ENCODE measurements around the gene ELAC1.
"Not testable (repeated sequence)": the region's sequence is repeated elsewhere in the genome, so short reads cannot be mapped to it uniquely, and the experiment has no call there.

The ELAC1 gene, protein sequence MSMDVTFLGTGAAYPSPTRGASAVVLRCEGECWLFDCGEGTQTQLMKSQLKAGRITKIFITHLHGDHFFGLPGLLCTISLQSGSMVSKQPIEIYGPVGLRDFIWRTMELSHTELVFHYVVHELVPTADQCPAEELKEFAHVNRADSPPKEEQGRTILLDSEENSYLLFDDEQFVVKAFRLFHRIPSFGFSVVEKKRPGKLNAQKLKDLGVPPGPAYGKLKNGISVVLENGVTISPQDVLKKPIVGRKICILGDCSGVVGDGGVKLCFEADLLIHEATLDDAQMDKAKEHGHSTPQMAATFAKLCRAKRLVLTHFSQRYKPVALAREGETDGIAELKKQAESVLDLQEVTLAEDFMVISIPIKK

DNA sequence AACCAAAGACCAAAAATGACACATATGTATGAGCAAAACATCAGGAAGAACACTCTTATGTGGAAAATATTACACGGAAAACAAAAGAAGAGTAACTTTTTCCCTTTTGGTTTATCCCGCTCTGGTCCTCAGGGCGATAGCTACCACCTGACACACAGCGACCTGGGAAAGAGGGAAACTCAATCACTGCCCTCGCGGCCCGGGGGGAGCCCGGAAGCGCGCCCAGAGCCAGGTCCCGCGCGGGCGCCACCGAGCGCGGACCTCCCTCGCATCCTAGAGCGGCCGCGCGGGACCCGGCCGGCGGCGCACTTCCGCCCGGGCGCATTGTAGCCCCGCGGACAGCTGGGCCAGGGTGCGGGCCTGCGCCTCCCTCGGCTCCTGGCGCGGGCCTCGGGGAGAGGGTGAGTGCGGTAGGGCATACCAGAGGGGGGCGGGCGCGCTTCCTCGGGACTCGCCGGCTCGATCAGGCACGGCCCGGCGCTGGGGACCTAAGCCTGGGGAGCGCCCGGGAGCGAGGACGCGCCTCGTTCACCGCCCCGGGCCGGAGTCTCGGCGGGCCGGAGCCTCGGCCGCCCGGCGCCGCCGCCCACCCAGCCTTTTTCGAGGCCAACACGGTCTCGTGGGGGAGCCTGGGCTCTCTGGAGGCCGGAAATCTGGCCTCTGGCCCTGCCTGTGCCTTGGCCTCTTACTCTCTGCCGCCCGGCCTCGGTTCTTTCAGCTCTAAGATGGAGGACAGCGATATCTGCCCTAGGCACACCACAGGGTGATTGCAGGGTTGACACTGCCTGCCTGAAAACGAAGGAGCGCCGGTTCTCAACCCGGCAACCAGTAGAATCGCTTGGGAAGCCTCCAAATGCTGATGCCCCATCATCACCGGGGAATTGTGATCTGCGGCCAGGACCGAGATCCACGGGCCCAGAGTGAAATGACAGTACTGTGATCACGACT lies at the start of gene ELAC1:
ELAC1 (plus strand) TSS at position 327 of the 948 bp plus-strand sequence. CDS start 6,365 bp downstream, outside the sequence.
- in situ Hi-C loops (cut with MboI; ENCODE audit: low sequenced_read_pairs) = no loop called here

DNA sequence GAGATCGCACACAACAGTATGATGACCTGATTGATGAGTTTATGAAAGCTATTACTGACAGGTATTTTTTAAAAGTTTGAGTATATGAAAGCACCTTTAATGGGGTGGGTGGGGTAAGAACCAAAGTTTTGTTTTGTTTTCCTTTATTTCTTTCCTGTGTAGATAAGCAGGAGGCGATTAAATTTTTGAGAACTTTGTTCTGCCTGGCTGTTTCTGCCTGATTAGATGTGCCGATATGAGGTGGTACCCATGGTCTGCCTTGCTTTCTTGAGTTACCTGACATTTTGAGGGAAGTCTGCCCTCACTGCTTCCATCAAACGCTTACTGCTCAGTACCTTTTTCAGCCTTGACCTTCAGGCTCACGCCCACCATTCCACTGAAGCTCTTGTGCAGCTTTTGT lies 49.7 kb upstream of the ELAC1 start:
- in situ Hi-C loops (cut with MboI; ENCODE audit: low sequenced_read_pairs) = no loop called here

DNA sequence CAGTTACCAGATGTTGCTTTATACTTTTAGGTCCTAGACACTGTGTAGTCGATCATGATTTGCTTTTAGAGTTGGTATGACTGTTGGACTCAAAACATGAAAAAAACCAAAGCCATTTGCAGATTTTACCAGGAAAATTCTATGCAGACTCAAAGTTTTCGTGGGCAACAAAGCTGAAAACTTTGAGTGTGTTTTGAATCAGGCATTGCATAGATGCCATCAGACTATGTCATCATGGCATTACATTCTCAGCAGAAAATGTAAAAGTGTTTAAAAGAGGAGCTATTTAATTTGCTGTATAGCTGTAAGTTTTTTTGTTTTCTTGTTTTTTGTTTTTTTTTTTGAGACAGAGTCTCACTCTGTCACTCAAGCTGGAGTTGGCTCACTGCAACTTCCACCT lies 43.5 kb upstream of the ELAC1 start:
- in situ Hi-C loops (cut with MboI; ENCODE audit: low sequenced_read_pairs) = no loop called here

DNA sequence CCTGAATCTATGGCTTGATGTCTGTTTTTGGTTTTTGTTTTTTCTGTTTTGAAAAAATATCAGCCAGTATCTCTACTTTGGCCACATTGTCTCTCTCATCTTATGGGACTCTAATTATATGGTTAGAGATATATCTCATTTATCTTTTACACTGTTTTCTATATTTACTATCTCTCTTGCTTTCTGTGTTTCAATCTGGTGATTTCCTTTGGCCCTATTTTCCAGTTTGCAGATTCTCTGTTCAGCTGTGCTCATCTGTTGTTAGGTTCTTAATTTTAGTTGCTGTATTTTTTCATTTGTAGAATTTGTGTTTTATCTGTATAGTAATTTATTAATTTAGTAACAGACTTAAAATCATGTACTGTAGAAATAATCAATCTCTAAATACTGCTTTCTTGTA lies 41.3 kb upstream of the ELAC1 start:
- in situ Hi-C loops (cut with MboI; ENCODE audit: low sequenced_read_pairs) = no loop called here

DNA sequence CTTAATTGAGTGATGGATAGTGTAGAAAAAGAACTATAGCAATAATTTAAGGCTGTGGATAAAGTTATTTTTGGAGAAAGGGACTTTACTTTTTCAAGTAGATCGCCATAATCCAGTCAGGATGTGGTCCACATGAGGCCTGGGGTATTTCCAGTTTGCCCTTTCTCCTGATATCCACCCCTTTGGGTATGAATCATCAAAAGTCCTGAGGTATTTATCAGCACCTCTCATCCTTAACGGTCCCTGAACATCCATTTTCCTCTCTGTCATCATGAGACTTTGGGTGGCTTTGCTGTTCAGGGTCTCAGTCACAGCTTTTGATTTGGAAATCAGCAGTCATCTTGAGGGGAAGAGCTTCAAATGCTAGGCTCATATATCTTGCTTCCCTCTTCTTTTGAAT lies 39.3 kb upstream of the ELAC1 start:
- in situ Hi-C loops (cut with MboI; ENCODE audit: low sequenced_read_pairs) = no loop called here

DNA sequence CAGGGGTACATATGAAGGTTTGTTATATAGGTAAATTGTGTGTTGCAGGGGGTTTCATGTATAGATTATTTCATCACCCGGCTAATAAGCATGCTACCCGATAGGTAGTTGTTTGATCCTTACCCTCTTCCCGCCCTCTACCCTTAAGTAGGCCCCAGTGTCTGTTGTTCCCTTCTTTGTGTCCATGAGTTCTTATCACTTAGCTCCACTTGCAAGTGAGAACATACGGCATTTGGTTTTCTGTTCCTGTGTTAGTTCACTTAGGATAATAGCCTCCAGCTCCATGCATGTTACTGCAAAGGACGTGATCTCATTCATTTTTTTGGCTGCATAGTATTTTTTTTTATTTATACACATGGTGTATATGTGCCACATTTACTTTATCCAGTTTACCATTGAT lies 34.2 kb upstream of the ELAC1 start:
- in situ Hi-C loops (cut with MboI; ENCODE audit: low sequenced_read_pairs) = no loop called here

DNA sequence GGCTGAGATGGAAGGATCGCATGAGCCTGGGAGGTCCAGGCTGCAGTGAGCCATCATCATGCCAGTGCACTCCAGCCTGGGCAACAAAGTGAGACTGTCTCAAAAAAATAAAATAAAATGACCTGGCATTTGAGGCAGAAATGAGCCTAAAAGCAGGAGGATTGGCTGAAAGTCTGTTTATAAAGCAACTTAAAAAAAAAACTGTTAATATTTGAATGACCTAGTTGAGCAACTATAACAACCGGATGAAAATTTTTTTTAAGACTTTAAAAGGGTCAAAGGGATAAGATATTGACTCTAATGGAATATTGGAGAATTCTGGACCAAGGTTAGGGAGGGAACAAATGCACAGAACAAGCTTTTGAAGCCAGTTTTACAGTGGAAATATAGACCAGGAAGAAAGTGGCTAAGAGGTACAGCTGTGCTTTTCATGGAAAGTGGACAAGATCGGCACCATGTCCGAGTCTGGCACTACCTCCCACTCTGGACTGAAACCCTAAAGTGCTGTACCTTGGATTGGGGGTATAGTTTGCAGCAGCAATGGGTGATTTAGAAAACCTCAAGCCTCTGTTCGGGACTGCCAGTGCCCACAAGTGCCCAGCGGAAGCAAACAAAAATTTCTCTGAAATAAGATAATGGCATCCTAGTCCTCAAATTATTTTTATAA lies 33.2 kb upstream of the ELAC1 start:
- in situ Hi-C loops (cut with MboI; ENCODE audit: low sequenced_read_pairs) = no loop called here

DNA sequence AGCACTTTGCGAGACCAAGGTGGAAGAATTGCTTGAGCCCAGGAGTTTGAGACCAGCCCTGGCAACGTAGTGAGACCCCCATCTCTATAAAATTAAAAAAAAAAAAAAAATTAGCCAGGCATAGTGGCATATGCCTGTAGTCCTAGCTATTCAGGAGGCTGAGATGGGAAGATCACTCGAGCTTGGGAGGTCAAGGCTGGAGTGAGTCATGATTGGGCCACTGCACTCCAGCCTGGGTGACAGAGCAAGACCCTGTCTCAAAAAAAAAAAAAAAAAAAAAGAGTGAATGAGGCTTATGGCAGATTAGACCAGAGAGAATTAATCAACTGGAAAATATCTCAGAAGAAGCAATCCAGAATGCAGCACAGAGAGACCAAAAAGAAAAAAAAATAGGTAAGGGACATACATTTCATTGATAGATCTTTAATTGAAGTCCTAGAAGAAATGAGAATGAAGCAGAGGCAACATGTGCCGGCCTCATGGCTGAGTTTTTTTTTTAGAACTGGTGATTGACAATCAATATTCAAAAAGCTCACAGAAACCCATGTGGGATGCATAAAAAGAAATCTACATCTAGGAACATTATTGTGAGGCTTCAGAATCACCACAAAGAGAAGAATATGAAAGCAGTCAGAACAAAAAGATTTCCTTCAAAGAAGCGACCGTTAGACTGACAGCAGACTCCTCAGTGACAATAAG lies 32.2 kb upstream of the ELAC1 start:
- in situ Hi-C loops (cut with MboI; ENCODE audit: low sequenced_read_pairs) = no loop called here

DNA sequence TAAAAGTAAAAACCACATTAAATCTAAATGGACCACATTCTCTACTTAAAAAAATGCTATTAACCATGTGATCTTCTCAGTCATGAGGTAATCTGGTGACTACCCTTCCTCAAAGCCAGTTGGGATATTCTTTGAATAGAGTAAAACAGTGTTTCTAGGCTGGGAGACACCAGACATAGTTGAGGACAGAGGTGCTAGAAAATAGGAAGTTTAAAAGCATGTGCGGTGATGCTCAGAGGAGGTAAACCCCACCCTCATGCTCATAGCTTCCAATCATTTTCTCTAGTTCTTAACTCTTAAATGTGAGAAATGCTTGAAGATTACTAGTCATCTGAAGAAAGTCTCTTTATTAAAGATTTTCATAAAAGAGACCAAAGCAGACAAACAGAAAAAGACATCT lies 30.7 kb upstream of the ELAC1 start:
- in situ Hi-C loops (cut with MboI; ENCODE audit: low sequenced_read_pairs) = no loop called here

DNA sequence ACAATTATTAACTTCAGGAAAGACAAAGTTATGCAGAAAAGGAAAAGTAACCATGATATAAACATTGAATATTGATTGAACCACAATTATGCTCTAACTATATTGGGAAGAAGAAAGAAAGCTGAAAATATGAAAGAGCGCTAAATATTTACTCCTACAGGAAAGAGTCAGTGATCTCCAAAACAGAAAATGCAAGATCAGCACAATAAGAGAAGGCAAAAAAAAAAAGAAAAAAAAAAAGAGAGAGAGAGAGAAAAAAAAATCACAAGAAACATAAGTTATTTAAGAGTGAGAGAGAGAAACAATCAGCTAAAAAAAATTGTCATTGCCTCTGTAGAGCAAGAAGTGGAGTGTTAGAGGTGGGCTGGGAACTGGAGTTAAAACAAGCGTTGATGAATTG lies 28.9 kb upstream of the ELAC1 start:
- in situ Hi-C loops (cut with MboI; ENCODE audit: low sequenced_read_pairs) = no loop called here

DNA sequence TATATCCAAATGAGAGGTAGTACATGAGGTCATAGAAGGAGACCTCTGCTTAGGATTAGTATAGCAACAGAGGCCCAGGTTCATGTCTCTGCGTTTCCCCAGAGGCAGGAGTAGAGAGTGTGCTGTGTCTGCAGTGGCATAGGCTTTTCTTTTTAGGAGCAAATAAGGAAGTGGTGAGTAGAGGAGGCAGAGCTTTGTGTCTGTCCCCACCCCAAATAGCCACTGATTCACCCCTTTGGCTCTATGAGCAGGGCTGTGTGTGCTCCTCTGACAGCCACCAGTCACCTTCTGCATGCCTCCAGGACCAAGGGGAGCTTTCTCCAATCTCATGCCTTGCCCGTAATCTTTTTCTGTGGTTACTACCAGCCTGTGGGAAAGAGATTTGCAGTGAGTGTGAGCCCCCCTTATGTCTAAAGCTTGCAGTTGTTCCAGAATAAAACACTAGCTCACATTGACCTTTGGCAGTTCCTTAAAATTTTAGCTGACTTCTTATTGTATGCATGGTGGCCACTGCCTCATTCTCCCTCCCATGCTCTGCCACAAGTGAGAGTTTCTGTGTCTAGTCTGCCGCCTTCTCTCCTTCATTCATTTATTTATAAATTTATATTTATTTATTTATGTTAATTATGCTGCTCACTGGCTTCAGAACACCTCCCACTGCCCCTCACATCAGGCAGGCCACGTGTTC lies 23.5 kb upstream of the ELAC1 start:
- in situ Hi-C loops (cut with MboI; ENCODE audit: low sequenced_read_pairs) = no loop called here

DNA sequence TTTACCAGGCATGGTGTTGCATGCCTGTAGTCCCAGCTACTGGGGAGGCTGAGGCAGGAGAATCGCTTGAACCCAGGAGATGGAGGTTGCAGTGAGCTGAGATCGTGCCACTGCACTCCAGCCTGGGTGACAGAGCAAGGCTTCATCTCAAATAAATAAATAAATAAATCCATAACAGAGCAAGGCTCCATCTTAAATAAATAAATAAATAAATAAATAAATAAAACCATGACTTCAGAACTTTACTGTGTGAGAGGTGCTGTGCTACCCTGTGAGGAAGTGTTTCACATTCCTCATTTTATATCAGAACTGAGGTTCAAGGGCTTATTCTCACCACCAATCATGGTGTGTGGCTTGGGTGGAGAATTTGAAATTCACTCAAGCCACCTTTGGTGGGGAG lies 21.9 kb upstream of the ELAC1 start:
- in situ Hi-C loops (cut with MboI; ENCODE audit: low sequenced_read_pairs) = not testable (repeated sequence)

DNA sequence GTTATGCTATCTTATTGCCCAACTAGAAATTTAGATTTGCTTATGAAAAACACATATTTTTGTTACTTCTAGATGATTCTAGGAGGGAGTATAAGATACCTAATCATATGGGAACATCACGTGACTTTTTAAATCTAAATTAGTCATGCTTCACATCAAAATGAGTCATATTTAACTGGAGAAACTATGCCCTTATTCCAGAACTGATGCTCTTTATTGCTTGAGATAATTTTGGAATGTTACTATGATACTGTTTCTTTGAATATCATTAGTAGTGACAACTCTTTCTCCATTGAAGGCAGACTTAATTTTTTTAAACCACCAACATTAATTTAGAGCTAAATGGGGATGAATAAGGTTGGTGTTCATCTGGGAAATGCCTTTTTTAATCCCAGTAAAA lies 19.9 kb upstream of the ELAC1 start:
- in situ Hi-C loops (cut with MboI; ENCODE audit: low sequenced_read_pairs) = no loop called here

DNA sequence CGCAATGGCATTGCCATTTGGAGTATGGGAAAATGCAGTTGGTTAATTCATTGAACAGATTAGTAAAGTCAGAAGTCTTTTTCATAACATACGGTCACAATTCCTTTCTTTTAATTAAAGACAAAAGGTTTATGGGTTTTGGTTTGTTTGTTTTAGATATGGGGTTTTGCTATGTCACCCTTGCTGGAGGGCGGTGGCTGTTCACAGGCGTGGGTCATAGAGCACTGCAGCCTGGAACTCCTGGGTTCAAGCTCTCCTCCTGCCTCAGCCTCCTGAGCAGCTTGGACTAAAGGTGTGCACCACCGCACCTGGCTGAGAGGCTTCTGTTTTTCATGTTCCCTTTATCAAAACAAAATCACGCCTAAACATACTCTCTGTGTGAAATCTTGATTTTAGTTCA lies 18.7 kb upstream of the ELAC1 start:
- in situ Hi-C loops (cut with MboI; ENCODE audit: low sequenced_read_pairs) = no loop called here

DNA sequence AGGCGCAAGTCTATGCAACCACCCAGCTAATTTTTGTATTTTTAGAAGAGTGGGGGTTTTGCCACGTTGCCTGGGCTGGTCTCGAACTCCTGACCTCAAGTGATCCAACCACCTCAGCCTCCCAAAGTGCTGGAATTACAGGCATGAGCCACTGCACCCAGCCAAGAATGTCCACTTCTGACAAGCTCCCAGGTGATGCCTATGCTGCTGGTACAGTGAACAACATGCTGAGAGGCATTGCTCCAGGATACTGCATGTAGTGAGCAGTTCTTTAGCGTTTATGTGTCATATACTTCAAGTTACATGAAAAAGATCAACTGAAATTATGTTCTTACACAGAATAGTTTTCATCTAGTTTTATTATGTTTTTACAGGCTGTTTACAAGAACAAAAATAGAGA lies 17.2 kb upstream of the ELAC1 start:
- in situ Hi-C loops (cut with MboI; ENCODE audit: low sequenced_read_pairs) = no loop called here

DNA sequence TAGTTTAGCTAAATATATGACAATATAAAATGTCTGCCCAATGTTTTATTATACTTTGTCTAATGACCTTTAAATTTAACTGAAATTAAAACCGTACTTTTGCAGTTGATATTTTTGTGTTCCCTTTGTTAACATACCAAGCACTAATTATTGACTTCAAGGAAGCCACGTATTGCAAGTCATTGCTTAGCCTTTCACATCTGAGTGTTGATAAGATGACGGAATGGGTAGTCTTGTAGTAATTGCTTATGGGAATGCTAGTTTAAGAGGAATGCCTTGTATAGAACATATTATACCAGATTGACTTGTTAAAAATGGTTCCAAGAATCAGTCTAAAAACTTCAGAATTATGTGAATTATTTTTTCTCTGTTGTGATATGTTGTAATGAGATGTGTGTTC lies 14.0 kb upstream of the ELAC1 start:
- in situ Hi-C loops (cut with MboI; ENCODE audit: low sequenced_read_pairs) = no loop called here

DNA sequence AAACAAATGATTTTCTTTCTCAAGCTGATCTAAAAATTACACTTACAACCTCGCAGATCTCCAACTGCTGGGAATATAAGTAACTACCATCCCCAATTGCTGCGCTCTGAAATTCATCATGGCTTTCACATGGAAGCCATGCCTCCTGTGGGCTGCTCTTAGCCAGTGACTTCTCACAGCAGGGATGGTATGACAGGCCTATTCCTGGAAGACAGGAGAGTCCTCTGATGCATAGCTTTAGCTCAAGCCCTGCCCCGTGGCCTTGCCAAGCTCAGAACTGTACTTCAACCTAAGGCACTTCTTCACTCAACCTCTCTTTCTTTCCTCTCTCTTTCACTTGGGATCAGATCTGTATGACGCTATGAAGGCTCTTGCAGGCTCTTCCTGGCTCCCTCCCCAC lies 12.6 kb upstream of the ELAC1 start:
- in situ Hi-C loops (cut with MboI; ENCODE audit: low sequenced_read_pairs) = no loop called here

DNA sequence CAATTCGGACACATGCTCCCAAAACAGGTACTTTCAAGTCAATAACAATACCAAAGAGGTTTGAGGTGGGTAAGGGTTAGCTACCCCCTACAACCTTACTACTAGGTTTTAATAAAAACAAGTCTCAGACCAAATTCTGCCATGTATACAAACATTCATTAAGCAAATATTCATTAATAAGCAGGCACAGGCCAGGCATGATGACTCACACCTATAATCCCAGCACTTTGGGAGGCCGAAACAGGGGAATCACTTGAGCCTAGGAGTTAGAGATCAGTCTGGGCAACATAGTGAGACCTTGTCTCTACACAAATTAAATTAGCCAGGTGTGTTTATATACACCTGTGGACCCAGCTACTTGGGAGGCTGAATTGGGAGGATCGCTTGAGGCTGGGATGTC lies 11.7 kb upstream of the ELAC1 start:
- in situ Hi-C loops (cut with MboI; ENCODE audit: low sequenced_read_pairs) = no loop called here

DNA sequence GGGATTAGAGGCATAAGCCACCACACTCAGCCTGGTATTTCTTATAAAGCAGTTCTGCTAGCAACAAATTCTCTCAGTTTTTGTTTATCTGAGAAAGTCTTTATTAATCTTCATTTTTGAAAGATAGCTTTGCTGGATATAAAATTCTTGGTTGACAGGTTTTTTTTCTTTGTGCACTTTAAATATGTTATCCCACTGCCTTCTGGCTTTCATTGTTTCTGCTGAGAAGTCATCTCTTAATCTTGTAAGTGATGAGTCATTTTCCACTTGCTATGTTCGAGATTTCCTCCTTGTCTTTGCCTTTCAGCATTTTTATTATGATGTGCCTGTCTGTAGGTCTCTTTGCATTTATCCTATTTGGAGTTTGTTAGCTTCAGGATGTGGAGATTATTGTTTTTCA lies 5.9 kb upstream of the ELAC1 start:
- in situ Hi-C loops (cut with MboI; ENCODE audit: low sequenced_read_pairs) = no loop called here

DNA sequence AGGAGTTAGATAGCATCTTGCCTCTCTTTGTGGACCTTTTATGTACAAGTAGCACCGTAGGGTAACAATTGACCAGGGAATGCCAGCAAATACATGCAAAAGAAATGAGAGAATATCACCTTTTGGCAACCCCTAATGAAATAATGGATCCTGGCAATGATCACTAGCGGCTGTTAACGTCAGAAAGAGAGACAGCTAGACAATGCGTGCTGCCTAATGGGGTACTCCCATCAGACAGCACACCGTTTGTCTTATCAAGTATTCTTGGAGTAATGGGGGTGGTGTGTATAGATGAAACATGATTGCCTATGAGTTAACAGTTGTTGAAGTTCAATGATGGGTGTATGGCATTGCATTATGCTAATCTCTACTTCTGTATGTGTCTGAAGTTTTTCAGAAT lies 1.6 kb downstream of the ELAC1 start:
- in situ Hi-C loops (cut with MboI; ENCODE audit: low sequenced_read_pairs) = no loop called here

Measured in HL-60/S4 treated with phorbol 12-myristate 13-acetate at 8.2 ng/mL for 4 days and 3 days (cell line).